ENCODE results near the gene GGCT.

DNA sequence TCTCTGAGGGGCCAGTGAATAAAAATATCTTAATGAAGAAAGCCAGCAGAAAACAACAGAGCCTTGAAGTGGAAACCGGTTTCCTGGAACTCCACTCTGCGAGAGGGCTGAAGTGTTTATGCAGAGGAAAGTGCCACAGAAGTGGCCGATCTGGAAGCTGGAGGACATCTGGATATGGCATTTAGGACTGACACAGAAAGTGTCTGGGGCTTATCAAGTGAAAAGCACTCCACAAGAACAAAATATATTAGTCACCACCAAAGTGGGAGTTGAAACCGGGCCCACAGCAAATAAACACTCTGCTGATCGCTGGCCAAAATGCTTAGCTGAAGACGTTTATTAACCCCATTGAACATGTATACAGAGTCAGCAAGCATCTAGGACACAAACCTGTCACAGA lies 33.9 kb downstream of the GGCT start:
- TF ChIP-seq EP300 (IDR thresholded peaks at IDR 0.05) (no peak), CTCF (IDR thresholded peaks at IDR 0.05) (no peak), POLR2A (IDR thresholded peaks at IDR 0.05) (no peak)
